NCI-H82 (cell line): Measurements from ENCODE around the gene HIP1.
"Not testable (repeated sequence)": the region's sequence is repeated elsewhere in the genome, so short reads cannot be mapped to it uniquely, and the experiment has no call there.

Source experiments
- DNase-seq: peaks from one replicate; lab custom pipeline; 2025; lab: John Stamatoyannopoulos, UW

Gene HIP1

DNA sequence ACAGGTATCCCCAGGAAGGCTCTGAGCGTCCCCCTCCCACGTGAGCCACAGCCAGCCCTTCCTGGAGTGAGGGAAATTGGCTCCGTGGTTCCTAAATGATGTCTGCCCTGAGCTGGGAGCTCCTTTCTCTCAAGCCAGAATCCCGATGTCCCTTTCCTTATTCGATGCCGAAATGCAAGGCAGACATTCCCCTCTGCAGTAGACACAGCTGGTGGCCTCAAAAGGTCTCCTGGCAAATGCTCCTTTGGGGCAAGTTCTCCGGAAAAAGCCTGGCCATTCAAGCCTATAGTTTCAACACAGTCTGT lies 98.9 kb downstream of the HIP1 start:
- DNase-seq, result peak; percentile 83

DNA sequence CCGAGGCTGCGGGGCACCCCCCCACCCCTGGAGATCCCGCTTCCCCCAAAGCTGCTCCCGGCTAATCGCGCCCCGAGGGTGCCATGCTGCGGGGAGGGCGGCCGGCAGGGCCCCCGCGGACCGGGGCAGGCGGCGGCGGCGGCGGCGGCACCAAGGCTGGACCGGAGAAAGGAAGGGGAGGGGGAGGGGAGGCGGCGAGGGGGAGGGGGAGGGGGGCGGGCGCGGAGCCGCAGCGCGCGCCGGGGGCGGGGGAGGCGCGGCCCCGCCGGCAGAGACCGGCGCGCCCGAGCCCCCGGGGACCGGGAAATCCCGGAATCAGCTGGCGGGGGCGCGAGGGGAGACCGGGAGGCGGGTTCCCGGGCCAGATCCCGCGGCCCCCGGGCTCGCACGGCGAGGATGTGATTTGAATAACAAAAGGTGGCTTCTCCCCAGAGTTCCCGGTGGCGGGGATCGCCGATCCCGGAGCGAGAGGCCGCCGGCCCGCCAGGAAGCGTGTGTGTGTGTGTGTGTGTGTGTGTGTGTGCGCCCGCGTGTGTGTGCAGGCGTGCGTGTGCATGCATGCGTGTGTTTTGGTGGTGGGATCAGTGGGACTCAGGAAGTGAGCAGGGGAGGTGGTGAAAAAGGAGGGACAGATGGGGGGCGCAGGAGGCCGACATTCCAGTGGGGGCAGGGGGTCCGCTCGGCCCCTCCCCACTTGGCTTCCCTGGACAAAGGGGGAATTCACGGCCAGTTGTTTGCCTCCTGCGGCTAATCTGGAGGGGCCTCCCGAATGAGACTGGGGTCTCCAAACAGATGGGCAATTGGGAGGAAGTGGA lies 99.5 kb downstream of the HIP1 start:
- DNase-seq, result peak; percentile 83

- DNase-seq, result peak; percentile 66
Measured at GRCh38 chr7:75638594-75639070, 100.1 kb downstream of the HIP1 start.

DNA sequence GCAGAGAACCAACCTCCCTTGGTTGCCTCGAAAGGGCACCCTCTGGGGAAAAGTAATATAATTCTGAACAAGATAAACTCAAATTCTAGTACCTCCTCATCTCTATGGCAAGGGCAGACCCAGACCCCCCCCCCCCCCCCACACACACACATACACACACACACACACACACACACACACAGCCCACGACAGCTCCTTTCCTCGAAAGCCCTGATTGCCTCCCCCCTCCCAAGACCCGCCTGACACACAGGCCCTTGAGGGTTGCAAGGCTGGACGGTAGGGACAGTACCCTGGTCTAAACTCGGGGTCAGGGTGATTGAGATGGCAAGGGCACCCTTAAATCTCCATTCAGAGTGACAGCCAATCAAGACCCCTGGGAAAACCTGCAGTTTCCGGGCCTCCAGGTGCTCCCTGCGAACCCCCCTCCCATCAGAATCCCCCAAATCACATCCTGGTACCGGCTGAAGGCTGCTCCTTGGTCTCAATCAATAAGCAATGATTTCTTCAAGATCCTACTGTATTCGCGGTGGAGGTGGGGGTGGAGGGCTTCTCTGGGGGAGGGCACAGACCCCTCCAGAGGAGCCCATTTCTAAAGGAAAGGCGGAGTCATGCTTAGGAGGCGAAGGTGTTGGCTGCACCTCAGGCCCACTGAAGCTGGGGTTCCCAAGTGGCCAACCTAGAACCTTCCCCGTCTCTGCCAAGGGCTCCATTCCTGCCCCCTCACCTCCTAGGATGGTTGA lies 100.7 kb downstream of the HIP1 start:
- no peak for DNase-seq

DNA sequence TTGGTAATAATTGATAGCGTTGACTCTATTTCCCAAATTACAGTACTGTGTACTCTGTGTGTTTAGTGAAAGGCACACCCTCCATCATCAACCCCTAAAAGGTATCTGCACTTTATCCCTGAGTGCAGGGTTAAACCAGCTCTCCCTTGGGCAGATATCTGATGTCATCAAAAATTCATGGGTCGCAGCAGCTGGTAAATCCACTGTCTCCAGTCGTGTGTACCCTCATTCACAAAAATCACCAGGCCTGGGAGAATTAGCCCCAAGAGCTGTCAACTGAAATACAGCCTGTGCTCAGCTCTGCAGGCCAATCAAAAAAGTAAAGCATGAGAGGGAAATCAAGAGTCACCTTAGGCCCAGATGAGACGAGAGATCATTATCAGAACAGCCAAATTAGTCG lies 103.7 kb downstream of the HIP1 start:
- DNase-seq, result no peak

DNA sequence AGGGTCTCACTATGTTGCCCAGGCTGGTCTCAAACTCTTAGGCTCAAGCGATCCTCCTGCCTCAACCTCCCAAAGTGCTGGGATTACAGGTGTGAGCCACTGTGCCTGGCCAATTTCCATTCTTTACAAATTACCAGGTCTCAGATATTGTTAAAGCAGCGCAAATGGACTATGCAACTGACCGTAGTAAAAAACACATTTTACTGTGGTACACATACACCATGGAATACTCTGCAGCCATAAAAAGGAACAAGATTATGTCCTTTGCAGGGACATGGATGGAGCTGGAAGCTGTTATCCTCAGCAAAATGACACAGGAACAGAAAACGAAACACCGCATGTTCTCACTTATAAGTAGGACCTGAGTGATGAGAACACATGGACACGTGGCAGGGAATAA lies 106.2 kb downstream of the HIP1 start:
- not testable (repeated sequence) for DNase-seq

DNA sequence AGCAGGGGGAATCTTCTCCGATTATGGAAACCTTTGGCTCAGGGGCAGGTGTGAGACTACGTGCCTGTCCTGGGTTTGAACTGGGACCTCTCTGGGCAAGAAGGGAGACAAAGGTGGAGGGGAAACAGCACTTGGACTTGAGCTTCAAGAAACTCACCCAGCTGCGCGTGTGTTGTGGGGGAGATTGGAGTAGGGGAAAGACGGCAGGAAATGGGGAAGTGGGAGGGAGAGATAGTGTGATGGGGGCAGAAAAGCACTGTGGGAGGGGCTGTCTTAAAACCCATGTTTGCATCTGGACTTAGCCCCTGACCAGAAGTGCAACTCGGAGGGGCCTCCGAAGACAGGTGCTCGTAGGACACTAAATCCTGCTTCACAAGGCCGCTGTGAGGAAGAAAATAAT lies 107.0 kb downstream of the HIP1 start:
- DNase-seq, result no peak

DNA sequence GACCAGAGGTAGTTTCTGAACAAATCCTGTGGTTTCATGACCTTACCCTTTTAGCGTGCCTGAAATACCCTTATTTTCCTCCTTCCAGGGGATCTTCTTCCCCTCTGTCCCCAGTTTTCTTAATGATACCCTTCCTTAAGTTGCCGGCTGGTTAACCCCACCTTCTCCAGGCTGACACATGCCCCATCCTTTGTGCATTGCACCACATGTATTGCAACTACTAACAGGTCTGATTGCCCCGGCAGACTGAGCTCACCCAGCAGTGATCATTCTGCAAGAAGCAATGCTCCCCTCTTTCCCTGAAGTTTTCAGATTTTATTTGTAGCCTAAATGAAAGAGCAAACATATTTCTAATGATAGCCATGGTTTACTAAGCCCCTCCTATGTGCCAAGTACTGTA lies 108.2 kb downstream of the HIP1 start:
- DNase-seq, result no peak

DNA sequence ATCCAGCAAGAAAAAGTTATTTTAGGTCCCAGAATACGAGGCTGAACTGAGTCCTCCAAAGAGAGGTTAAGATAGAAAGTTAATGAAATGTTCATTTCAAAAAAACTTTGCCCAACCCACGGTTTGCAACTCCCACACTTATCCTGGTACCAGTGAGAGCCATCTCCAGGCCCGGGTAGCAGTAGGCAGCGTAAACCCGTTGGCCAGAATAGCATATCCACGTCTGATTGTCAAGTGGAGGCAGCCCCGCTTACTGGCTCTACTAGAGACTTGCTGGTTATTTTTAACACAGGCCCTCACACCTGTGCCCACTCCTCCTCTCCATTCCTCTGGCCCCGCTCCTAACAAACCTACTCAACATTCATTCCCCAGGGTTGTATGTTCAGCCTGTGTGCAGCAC lies 109.7 kb downstream of the HIP1 start:
- DNase-seq, result no peak

GRCh38 chr7:75628055-75628454 lies 110.7 kb downstream of the HIP1 start:
- no peak for DNase-seq

GRCh38 chr7:75626954-75627353 lies 111.8 kb downstream of the HIP1 start:
- DNase-seq, result no peak

DNA sequence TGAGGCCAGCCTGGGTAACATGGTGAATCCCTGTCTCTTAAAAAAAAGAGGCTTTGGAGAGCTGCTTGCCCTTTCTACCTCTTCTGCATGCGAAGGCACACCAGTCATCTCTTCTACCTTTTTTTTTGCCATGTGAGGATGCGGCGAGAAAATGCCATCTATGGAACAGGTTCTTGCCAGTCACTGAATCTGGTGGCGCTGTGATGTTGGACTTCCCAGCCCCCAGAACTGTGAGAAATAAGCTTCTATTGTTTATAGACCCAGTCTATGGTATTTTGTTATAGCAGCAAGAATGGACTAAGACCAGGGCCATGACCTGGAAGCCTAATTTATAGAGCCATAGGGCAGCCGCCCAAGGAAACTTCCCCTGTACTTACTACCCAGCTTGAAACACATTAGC lies 112.9 kb downstream of the HIP1 start:
- no peak for DNase-seq

DNA sequence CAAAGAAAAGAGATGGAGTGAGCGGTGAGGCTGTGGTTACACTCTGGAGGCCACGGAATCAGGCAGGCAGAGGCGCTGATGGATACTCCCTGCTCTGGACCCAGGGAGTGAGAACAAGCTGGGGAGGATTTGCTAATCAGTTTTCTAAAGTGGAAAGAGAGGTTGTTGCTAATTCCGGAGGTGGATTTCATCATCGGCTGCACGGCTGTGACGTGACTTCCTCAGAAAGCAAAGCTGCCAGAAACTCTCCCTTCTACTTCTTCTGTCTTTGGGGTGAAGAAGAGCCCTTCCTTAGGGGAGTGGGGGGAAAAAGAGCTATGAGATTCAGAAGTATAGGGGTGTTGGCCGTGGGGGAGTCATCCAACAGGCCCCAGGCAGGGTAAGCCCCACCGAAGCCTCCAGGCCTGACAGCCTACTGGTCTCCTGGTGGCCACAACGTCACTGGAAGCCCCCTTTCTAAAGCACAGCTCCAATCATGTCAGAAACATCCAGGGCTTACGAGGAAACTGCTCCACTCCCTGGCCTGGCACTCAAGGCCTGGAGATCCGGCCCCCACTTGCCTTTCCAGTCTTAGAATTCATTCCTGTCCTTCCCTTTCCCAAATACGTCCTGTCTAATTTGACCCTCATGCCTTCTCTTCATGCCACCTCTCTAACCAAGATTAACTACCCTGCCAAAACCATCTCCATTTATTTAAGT lies 114.5 kb downstream of the HIP1 start:
- no peak for DNase-seq

DNA sequence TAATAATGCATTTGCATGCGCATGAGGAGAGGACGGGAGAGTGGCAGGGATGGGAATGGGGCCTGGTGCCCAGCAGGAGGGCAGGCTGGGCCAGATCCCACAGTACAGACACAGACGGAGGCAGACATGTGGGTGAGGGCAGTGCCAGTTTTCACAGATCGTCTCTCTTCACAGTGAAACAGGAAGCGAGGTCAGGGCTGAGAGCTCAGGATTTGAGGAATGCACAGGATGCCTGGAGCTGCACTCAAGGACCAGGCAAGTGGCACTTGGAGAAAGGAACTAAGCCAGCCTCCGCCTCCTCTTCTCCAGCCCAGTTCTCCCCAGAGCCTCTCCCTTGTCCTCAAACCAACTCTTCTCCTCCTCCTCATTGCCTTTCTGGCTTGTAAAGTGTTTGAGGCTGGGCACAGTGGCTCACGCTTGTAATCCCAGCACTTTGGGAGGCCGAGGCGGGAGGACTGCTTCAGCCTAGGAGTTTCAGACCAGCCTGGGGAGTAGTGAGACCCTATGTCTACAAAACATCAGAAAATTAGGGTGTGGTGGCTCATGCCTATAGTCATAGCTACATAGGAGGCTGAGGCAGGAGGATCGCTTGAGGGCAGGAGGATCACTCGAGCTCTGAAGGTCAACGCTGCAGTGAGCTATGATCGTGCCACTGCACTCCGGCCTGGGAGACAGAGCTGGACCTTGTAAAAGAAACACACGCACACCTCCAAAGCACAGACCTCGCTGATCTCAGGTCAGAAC lies 115.2 kb downstream of the HIP1 start:
- DNase-seq, result no peak

DNA sequence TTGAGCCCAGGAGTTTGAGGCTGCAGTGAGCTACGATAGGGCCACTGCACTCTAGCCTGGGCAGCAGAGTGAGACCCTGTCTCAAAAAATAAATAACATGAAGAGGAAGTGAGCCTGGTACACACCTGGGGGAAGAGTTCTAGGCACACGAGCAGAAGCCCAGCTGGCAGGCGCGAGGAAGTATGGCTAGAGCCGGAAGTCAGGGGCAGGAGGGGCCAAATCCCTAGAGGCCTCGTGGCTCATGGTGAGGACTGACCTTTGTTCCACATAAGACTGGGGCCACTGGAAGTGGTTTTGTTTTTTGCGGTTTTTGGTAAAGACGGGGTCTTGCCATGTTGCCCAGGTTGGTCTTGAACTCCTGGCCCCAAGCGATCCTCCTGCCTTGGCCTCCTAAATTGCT lies 117.6 kb downstream of the HIP1 start:
- no peak for DNase-seq

DNA sequence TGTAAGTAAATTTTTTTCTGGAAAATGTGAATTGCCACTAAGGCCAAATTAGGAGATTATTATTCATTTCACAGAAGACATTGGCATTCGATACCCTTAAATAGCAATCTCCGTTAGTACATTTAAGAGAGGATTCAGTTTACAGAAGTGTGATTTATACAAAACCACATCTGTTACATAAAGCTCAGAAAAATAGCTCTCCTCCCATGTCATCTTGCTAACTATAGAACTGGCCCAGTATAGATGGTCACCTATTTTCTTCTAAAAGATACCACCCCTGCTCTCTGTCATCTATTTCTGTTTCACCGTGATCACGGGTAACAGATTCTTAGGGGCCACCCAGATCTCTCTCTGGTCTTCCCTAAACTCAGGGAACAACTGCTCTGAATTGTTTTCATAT lies 119.1 kb downstream of the HIP1 start:
- no peak for DNase-seq

- no peak for DNase-seq
Measured at GRCh38 chr7:75617634-75618234, 121.0 kb downstream of the HIP1 start.

DNA sequence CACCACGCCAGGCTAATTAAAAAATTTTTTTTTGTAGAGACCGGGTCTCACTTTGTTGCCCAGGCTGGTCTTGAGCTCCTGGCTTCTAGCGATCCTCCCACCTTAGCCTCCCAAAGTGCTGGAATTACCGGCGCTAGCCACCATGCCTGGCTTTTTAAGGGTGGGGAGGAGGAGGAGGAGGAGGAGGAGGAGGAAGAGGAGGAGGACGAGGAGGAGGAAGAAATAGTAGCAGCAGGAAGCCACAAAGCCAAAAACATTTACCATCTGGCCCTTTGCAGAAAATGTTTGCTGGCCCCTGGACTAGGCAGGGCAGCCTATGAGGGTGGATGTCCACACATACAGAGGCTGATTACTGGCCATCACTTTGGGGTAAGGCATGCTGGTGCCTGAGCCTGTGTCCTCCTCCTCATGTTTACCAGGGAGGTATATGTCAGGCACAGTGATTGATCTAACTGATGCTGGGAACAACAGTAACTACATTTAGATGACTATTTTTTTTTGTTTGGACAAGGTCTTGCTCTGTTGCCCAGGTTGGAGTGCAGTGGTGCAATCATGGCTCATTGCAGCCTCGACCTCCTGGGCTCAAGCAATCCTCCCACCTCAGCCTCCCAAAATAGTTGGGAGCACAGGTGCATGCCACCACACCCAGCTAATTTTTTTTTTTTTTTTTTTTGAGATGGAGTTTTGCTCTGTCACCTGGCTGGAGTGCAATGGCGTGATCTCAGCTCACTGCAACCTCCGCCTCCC lies 122.1 kb downstream of the HIP1 start:
- DNase-seq, result no peak

- DNase-seq, result no peak
Measured at GRCh38 chr7:75614401-75614800, 124.3 kb downstream of the HIP1 start.

GRCh38 chr7:75613351-75613750 lies 125.4 kb downstream of the HIP1 start:
- no peak for DNase-seq

- DNase-seq, result no peak
Measured at GRCh38 chr7:75611557-75612178, 127.1 kb downstream of the HIP1 start.
